GM12892 (cell line): Measurements from ENCODE around the gene STPG2. TPM values are rescaled to one million over a fixed set of nuclear protein-coding genes. Genes with fewer than 3 reads are reported as not detected.

ENCODE experiments used
- DNase-seq: peaks from one replicate; pipeline ENCODE4 v3.0.0; 2011; ENCODE audit not compliant: insufficient read length
- FAIRE-seq: peaks from 2 replicates; lab custom pipeline; 2011; peaks lifted over from hg19 to GRCh38; lab: Jason Lieb, UNC
- POLR2A ChIP-seq: IDR thresholded peaks from 2 replicates; pipeline ENCODE4 v1.6.1; 2011; ENCODE audit warnings: low read depth, low read length, control low read depth
- POLR2AphosphoS5 ChIP-seq: IDR thresholded peaks from 2 replicates; pipeline ENCODE4 v1.6.1; 2011; ENCODE audit warnings: low read depth, low read length, control low read depth
- TAF1 ChIP-seq: IDR thresholded peaks from 2 replicates; pipeline ENCODE4 v1.6.1; 2011; ENCODE audit warnings: low read depth, mild to moderate bottlenecking, control low read depth, low read length, borderline replicate concordance
- polyA plus RNA-seq: library from polyadenylated mRNA; unstranded; fragments of >200 nt; gene quantifications from one replicate; pipeline ENCODE4 v1.2.1, GENCODE V29; 2012; ENCODE audit warnings: missing spikeins, inconsistent platforms; ENCODE audit not compliant: missing spikeins

Gene STPG2
- polyA plus RNA-seq, result 0.11 TPM

DNA sequence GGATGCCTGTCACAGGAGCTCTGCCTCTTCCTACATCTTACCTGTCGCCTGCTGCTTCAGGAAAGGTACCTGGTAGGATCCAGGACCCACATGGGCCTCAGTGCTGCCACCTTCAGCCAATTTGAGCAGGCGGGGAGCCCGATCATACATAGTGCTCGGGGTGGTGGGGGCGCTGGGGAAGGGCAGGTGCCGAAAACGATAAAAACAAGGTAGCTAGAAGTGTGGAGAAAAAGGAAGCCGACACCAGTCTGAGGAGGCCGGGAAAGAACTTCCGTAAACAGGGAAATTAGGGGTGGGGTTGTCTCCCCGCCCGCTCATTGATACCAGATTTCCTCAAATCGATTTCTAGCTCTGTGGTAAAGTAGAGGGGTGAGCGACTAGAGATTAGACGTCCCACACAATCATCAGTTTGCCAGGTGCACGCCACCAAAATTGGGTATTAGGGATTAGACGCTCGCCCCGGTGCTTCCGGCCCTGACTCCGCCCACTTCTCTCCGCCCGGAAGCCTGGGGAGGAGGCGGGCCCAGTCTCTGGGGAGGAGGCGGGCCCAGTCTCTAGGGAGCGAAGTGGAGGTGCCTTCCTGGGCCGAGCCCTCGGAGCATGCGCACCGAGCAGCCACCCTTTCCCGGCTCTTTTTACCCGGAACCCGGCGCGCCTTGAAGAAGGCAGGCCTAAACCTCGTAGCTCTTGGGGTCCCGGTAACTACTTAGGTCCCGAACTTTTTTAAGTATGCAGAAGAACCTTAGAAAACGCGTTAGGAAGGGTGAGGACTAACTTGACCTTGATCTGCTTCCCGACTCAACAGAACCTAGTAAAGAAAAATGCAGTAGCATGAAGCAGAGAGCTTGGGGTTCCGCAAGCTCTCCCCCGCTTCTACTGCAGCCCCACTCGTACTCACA is at the start of gene STPG2:
TSS of gene STPG2 (minus strand) at position 476 of the 899 bp plus-strand sequence.
- DNase-seq (peak; percentile 60), FAIRE-seq (peak; percentile 97)
- TF ChIP-seq POLR2A (peak; percentile 75), TAF1 (peak; percentile 26; the same call in 1 of the 2 replicates), POLR2AphosphoS5 (peak; percentile 62; the same call in 1 of the 2 replicates)

- no peak for FAIRE-seq
- no peak for TF ChIP-seq TAF1
- no peak for DNase-seq
These were observed 42.0 kb upstream of the STPG2 start for GRCh38 chr4:98185279-98185678.

- no peak for FAIRE-seq
- TF ChIP-seq TAF1 (no peak), POLR2A (no peak), POLR2AphosphoS5 (no peak)
- DNase-seq, result no peak
These were observed 38.5 kb upstream of the STPG2 start for GRCh38 chr4:98181809-98182208.

DNA sequence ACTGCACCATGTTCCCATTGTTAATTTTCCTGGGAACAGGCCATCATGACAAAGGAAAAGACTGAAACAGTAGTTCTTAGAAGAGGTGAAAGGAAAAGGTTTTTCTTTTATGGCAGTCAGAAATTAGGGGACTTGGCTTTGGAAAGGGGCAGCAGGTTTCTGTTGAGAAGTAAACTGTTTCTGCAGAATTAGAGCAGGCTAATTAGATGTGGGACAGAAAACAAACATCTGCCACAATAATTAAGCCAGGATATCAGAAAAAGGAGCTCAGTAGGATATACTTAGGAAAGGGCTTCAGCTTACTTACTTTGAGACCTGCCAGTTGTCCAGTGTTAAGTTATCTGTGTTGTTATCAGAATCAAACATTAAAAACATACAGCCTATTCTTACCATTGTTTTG is 36.7 kb upstream of the STPG2 start:
- FAIRE-seq (no peak), DNase-seq (no peak)
- TF ChIP-seq TAF1 (no peak), POLR2AphosphoS5 (no peak), POLR2A (no peak)

DNA sequence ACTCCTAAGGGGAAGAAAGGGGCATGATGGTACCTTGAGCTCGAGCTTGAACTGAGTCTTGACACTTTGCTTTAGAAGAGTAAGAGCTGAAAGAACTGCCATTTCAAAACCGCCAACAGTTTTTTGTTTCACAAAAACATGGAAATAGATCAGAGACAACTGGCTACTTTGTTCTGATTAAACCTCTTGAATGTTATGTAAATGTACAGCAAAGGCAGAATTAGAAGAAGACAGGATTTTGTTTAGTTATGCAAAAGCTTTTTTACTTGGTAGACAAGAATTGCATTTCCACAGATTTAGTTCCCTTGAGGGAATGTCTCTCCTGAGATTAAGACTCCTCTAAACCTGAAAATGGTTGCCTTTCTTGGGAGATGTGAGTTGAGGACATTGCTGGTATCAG is 33.3 kb upstream of the STPG2 start:
- TF ChIP-seq TAF1 (no peak), POLR2A (no peak), POLR2AphosphoS5 (no peak)
- FAIRE-seq, result no peak
- DNase-seq, result no peak

- DNase-seq, result no peak
- TF ChIP-seq POLR2A, result no peak
- no peak for TF ChIP-seq POLR2AphosphoS5
- TF ChIP-seq TAF1, result no peak
- FAIRE-seq, result no peak
These were observed 26.8 kb upstream of the STPG2 start for GRCh38 chr4:98170035-98170434.

GRCh38 chr4:98166731-98167041 is 23.4 kb upstream of the STPG2 start:
- no peak for TF ChIP-seq POLR2A
- no peak for TF ChIP-seq TAF1
- no peak for TF ChIP-seq POLR2AphosphoS5
- FAIRE-seq (no peak), DNase-seq (no peak)

DNA sequence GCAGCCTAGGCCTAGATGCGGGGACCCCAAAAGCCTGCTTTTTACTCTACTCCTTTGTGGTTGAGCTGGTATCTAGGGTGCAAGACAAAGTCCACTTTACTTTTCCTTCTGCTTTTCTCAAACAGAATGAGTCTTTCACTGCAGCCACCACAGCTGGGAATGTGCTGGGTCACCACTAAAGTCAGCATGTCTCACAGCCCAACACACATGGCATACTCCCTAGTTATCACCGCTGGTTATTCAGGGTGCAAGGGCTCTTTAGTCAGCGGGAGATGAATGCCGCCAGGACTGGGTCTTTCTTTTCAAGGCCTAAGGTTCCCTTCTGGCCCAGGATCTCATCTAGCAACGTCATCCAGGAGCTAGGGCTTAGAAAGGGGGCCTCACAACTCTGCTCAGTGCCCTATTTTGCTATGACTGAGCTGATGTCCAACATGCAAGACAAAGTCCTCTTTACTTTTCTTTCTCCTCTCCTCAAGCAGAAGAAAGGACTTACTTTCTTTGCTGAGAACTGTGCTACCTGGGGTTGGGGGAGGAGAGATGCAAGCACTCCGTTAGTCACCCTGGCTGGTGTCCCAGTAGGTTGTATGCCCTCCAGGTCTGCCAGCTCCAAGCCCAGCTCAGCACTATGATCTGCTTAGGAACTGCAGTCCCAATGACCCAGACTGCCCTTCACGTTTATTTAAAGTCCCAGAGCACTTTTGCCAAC is 22.9 kb upstream of the STPG2 start:
- no peak for FAIRE-seq
- TF ChIP-seq POLR2AphosphoS5 (no peak), TAF1 (no peak), POLR2A (no peak)
- no peak for DNase-seq

- FAIRE-seq (no peak), DNase-seq (no peak)
- no peak for TF ChIP-seq POLR2A
- TF ChIP-seq TAF1, result no peak
- TF ChIP-seq POLR2AphosphoS5, result no peak
These were observed 19.4 kb upstream of the STPG2 start for GRCh38 chr4:98162696-98163095.

- TF ChIP-seq POLR2A (no peak), POLR2AphosphoS5 (no peak), TAF1 (no peak)
- FAIRE-seq (no peak), DNase-seq (no peak)
These were observed 8.1 kb upstream of the STPG2 start for GRCh38 chr4:98151145-98151924.
